ENCODE data around the gene ATR.
"Not testable (repeated sequence)": the region's sequence is repeated elsewhere in the genome, so short reads cannot be mapped to it uniquely, and the experiment has no call there.

DNA sequence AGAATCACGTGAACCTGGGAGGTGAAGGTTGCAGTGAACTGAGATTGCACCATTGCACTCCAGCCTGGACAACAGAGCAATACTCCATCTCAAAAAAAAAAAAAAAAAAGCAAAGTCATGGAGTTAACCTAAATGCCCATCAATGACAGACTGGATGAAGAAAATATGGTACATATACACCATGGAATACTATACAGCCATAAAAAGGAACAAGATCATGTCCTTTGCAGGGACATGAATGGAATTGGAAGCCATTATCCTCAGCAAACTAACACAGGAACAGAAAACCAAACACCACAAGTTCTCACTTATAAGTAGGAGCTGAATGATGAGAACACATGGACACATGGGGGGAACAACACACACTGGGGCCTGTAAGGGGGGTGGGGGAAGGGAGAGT, 26.0 kb downstream of the ATR start:
- not testable (repeated sequence) for TF ChIP-seq POLR2A (IDR thresholded peaks at IDR 0.05; ENCODE audit: extremely low read depth, insufficient read length); MYC (IDR thresholded peaks at IDR 0.05; ENCODE audit: low read depth, low read length)
- TF ChIP-seq, protein P1, sequence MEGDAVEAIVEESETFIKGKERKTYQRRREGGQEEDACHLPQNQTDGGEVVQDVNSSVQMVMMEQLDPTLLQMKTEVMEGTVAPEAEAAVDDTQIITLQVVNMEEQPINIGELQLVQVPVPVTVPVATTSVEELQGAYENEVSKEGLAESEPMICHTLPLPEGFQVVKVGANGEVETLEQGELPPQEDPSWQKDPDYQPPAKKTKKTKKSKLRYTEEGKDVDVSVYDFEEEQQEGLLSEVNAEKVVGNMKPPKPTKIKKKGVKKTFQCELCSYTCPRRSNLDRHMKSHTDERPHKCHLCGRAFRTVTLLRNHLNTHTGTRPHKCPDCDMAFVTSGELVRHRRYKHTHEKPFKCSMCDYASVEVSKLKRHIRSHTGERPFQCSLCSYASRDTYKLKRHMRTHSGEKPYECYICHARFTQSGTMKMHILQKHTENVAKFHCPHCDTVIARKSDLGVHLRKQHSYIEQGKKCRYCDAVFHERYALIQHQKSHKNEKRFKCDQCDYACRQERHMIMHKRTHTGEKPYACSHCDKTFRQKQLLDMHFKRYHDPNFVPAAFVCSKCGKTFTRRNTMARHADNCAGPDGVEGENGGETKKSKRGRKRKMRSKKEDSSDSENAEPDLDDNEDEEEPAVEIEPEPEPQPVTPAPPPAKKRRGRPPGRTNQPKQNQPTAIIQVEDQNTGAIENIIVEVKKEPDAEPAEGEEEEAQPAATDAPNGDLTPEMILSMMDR (IDR thresholded peaks at IDR 0.05; ENCODE audit: low read depth, low read length): not testable (repeated sequence)
- TF ChIP-seq, protein P2, sequence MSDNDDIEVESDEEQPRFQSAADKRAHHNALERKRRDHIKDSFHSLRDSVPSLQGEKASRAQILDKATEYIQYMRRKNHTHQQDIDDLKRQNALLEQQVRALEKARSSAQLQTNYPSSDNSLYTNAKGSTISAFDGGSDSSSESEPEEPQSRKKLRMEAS (IDR thresholded peaks at IDR 0.05; ENCODE audit: low read depth, low read length): not testable (repeated sequence)
